Transverse colon (tissue), 4 donors: Measurements from ENCODE around the gene SLC1A1.

ENCODE experiments used
- CTCF ChIP-seq, 5 experiments: fragments of 200-600 bp in 3 of 5; fragments of 450-650 bp in 2 of 5; sonication (generic) in 3 of 5; IDR thresholded peaks; 1 replicate in 2 of 5; 2 replicates in 3 of 5; pipeline ENCODE4 v1.5.1; 2016 to 2017; ENCODE audit warnings: antibody characterized with exemption in 5 of 5, inconsistent platforms in 3 of 5, mild to moderate bottlenecking in 2 of 5, moderate library complexity in 1 of 5
- POLR2AphosphoS5 ChIP-seq, 3 donors: sonication (generic); formaldehyde crosslinking; IDR thresholded peaks; one replicate each; pipeline ENCODE4 v1.6.1; 2016; ENCODE audit warnings: antibody characterized with exemption in 3 of 3

- TF ChIP-seq CTCF (IDR thresholded peaks at IDR 0.05) (no peak), POLR2AphosphoS5 (IDR thresholded peaks at IDR 0.05) (no peak)
Measured at GRCh38 chr9:4491626-4491975, 1.3 kb downstream of the SLC1A1 start.
